ENCODE results near the gene OR5K1.

GRCh38 chr3:98445949-98446406 is 17.0 kb upstream of the OR5K1 start:
- peak; percentile 84 for TF ChIP-seq POLR2A (IDR thresholded peaks at IDR 0.05; ENCODE audit: low read depth, low read length)
- peak; percentile 72; the same call in 1 of the 2 replicates for TF ChIP-seq POLR2AphosphoS5 (IDR thresholded peaks at IDR 0.05; ENCODE audit: low read depth, low read length)
- peak; percentile 52; the same call in 1 of the 2 replicates for TF ChIP-seq TAF1 (IDR thresholded peaks at IDR 0.05; ENCODE audit: low read depth, low read length)
- TF ChIP-seq SPI1 (IDR thresholded peaks at IDR 0.05; ENCODE audit: low read depth, low read length): peak; percentile 98
- TF ChIP-seq POU2F2 (IDR thresholded peaks at IDR 0.05; ENCODE audit: low read depth, low read length): no peak; the same call in 1 of the 2 replicates
- no peak for TF ChIP-seq PAX5 (IDR thresholded peaks at IDR 0.05; ENCODE audit: insufficient read depth, low read length, severe bottlenecking)

Data from GM12891 (cell line).